DMS53 (cell line): ENCODE results near the gene PTPRJ.
"Not testable (repeated sequence)": the region's sequence is repeated elsewhere in the genome, so short reads cannot be mapped to it uniquely, and the experiment has no call there.

Experiments
- DNase-seq: peaks from one replicate; lab custom pipeline; 2025; lab: John Stamatoyannopoulos, UW

The PTPRJ gene

DNA sequence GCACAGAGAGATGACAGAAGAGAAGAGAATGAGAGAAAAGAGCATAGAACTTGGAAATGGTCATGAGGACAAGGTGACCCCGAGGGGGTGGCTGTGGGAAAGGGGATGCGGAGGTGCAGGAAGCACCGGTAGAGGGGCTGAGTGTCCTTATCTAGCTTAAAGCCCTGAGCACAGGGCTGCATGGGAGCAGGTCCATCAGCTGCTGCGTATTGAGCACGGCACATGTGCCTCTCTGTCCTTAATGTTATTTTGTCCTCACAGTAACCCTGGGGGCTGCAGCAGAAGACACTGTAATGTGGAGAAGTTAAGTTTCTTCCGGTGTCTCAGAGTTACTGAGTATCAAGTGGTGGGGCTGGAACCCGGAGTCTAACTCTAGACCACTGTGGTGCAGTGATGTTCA, 141.9 kb downstream of the PTPRJ start:
- no peak for DNase-seq

DNA sequence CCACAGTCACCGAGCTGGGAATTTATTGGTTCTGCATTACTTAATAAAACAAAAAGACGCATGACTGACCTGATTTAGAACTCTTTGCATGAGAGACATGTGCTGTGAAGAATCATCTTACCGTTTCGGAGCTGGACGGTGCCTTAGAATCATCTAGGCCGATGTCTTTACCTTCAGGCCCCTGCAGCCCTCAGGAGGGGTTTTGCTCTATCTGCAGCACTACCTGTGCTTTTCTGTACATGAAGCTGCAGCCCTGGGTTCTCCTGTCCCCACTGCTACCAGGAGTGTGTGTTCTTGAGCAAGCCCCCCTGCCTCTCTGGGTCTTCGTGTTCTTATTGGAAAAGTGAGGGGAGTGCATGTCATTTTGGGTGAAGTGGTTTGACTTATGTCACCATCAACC, 142.3 kb downstream of the PTPRJ start:
- DNase-seq, result no peak

DNA sequence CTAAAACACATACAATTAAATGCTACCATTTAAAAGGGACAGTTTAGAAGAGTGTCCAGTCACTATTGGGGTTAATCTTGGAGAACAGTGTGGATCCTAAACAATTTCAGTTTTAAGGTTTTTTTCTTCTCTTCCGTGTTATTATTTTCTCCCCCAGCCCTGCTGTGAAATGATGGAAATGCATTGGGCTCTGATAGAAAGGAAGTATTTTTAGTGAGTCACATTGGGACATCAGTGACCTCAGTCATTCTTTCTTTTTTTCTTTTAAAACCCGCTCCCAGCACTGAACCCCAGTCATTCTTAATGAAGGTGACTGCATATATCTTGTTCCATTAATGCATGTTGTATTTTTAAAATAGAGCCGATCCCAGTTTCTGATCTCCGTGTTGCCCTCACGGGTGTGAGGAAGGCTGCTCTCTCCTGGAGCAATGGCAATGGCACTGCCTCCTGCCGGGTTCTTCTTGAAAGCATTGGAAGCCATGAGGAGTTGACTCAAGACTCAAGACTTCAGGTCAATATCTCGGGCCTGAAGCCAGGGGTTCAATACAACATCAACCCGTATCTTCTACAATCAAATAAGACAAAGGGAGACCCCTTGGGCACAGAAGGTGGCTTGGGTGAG, 143.0 kb downstream of the PTPRJ start:
- no peak for DNase-seq

DNA sequence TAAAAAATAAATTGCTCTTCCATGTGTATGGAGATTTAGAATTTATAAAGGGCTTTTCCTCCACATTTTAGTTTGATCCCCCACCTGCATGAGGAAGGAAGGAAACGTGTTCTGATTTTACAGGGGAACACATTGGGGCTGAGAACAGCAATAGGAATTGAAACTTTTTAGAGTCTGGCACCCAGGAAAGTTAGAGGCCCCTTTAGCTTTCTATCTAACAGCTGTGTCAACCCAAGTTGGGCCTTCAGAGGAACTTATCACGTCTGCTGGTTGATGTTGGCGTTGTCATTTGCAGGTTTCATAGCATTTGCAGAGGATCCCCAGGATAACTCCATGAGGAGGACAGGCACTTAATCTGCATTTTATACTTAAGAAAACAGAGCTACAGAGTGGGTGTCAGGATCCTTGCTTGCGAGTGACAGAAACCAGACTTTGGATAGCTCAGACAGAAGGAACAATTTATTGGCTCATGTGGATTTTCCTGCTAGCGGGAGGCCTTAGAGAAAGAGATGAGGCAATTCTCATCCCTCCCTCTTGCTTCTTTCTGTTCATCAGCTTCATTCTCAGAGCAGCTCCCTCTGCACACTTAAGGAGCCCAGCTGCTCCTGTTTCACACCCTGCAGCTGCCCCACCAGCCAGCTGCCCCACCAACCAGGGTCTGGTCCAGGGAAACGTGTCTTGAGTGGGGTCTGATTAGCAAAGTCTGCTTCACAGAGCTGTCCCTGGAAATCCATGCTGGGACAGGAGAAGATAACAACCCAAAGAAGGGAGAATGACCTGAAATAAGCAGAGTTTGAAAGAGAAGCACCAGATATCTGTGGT, 143.8 kb downstream of the PTPRJ start:
- no peak for DNase-seq

DNA sequence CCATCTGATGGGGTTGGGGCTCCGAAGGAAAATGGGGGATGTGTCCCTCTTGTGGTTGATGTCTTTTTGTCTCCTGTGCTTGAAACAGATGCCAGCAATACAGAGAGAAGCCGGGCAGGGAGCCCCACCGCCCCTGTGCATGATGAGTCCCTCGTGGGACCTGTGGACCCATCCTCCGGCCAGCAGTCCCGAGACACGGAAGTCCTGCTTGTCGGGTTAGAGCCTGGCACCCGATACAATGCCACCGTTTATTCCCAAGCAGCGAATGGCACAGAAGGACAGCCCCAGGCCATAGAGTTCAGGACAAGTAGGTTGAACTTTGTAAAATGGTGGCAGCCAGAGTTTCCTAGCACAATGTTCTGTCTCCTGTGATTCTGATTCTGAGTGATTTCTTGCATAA, 144.5 kb downstream of the PTPRJ start:
- no peak for DNase-seq

DNA sequence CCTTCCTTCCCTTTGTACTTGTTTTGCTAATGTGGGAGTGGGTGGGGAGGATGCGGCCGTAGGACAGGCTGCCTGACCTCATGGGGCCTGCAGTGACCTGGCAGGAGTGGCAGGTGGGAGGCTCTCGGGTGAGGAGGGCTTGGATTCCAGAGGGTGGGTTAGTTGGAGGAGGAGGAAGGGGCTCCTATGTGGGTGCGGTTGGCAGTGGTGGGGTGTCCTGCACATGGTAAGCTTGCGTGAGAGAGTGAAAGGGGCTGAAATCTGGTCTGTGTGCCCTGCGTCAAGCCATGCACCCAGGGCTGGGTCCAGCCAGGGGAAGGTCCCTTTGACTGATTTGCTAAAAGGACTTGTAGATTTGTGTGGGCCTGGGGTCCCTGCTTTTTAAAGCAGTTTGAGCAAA, 145.5 kb downstream of the PTPRJ start:
- DNase-seq, result no peak

DNA sequence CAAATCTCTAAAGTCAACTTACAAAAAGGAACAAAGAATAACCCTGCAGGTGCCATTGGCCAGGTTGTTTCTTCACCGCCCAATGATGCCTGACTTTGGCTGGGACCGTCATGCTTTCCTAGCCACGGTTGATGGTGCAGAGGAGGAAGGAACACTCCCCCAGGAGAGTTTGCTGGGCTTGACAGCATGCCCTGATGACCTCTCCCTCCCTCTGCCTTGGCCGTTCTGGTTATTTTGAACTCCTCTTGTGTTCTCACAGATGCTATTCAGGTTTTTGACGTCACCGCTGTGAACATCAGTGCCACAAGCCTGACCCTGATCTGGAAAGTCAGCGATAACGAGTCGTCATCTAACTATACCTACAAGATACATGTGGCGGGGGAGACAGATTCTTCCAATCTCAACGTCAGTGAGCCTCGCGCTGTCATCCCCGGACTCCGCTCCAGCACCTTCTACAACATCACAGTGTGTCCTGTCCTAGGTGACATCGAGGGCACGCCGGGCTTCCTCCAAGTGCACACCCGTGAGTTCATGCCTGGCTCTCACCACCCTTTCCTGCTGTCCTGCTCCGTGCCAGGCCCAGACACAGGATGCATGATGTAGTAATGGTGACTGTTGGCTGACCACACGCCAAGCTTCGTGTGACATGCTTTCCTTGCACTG, 147.3 kb downstream of the PTPRJ start:
- DNase-seq, result no peak

DNA sequence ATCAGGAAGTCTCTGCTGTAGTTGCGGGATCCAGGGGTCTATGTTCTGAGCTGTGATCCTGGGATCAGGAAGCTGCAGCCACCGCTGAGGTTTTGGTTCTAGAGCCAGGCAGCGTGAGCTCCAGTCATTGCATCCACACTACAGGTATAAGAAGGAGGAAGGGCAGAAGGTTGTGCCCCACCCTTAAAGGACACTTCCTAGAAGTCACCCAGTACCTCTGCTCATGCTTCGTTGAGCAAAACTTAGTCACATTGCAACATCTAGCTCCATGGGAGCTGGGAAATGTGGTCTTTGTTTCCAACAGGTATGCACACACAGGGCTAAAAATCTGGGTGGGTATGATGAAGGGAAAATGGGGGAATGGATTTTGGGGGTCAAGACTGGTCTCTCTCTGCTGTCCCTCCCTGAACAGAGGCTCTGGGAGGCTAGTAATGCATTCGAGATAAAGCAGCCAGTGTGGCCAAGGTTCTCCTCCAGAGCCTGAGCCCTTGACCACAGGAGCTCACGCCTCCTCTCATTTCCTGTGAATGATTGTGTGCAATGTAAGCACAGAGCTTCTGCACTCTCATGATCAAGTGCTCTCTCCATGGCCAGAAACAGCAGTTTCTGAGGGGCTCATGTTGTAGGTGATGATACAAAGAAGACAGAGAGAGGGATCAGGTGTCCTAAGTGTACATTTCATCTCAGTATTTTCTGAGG, 149.5 kb downstream of the PTPRJ start:
- DNase-seq, result no peak

DNA sequence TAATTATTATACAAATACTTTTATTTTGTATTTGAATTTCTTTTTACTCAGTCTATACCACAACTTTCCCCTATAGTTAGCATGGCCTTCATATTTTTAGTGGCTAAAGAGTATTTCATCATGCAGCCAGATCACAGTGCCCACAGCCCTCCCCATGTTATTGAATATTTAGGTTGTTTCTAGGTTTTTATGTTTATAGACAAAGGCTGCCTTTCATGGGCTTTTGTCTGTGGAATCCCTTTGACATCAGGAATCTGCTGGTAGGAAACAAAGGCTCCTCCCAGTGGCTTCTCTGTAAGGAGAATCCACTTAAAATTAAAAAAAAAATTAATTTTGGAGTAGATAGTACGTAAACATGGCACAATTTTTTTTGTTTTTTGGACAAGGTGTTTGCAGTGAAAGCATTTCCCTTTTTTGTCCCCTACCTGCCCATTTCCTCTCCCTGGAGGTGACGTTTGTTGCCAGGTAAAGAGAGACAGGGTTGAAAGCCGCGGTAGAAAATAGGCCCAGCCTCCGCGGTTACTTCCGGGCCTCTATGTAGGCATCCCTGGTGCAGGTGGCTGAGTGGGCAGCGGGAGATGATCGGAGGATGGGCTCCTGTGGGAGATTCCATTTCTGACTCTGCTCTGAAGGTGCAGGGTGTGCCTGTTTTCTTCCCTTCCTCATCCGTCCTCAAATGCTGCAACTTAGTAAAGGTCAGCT, 154.0 kb downstream of the PTPRJ start:
- DNase-seq, result no peak

DNA sequence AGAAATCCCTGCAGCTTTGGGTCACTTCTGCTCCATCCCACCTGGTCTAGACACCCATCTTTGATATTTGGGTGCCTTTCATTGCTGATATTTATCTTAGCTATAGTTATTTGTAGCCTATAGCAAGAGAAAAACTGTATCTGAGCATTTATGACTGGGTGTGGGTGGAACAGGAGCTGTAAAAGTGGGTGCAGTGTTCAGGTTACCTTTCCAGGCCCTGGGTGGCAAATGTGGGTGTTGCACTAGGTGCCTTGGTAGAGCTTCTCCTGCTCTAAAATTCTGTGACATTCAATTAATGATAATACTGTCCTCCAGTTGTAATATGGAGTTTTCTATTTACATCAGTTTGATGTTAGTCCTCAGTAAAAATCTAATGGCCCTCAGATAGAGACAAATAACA, 157.9 kb downstream of the PTPRJ start:
- no peak for DNase-seq

DNA sequence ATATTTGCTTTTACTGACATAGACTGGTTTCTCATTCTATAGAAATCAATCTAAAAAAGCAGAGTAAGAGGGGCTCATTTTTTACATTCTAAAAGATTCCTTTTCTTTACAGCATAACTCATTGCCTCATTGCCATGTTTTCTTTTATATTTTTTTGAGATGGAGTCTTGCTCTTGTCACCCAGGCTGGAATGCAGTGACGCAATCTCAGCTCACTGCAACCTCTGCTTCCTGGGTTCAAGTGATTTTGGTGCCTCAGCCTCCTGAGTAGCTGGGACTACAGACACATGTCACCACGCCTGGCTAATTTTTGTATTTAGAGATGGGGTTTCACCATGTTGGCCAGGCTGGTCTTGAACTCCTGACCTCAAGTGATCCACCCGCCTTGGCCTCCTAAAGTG, 159.5 kb downstream of the PTPRJ start:
- not testable (repeated sequence) for DNase-seq

DNA sequence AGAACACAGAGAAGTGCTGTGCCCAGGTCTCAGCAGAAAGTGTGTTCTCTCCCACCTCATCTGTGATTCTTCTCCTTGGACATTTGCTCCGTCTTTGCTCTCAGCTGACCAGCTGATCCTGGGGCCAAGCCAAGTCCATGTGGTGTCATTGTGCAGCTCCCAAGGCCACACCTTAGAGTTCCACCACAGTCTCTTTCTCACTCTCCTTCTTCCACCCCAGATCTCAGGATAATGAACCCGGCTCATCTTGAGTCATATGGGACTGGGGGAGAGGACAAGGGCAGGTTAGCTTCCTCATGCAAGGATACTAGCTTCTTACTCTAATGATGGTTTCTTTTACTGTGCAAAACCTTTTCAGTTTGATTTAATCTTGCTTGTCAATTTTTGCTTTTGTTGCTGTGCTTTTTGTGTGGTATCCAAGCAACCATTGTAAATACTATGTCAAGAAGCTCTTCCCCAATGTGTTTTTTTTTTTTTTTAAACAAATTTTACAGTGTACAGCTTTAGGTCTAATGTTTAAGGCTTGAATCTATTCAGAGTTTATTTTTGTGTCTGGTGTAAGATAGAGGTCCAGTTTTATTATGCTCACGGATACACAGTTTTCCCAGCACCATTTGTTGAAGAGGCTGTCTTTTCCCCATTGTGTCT, 161.2 kb downstream of the PTPRJ start:
- peak; percentile 35 for DNase-seq

DNA sequence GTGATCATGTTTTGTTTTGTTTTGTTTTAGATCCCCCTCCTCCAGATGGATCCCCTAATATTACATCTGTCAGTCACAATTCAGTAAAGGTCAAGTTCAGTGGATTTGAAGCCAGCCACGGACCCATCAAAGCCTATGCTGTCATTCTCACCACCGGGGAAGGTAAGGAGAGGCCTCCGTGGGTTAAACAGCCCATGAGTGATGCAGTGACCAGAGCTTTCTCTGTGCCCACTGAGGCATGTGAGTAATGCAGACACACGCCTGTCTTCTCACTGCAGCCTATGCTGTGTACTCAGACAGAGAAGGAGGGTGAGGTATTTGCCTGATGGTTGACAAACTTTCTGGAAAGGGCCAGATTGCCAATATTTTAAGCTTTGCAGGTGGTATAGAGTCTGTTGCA, 162.5 kb downstream of the PTPRJ start:
- no peak for DNase-seq

DNA sequence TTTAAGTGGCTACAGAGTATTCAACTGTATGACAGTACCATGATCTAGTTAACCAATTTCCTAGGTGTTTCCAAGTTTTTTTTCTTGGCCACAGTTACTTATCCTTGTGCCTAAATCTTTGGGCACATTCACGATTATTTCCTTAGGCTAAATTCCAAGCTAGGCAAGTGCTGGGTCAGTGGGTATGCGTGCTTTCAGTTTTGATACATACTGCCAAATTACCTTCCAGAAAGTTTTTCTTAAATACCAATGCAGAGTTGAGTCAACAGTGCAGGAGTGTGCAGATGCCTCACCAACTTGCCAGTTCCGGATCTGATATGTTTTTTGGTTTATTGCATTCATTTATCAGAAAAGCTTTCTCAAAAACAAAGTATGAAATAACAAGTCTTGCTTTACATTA, 168.4 kb downstream of the PTPRJ start:
- no peak for DNase-seq

DNA sequence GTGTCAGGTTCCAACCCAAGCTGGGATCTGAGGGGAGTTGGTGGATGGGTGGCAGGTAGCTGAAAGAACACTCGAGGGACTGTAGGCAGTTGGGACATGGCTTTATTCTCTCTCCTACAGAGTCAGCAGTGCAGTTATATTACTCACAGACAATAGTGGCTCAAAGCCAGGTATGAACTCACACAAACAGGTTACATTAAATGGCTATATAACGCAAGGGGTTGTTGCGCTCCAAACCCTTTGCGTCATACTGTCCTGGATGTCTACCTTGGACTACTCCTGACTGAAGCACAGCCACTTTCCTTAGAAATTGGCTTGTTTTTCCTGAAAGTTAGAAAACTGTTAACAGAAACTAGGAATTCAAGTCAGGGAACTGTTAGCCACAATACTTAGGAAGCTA, 169.9 kb downstream of the PTPRJ start:
- DNase-seq, result no peak

DNA sequence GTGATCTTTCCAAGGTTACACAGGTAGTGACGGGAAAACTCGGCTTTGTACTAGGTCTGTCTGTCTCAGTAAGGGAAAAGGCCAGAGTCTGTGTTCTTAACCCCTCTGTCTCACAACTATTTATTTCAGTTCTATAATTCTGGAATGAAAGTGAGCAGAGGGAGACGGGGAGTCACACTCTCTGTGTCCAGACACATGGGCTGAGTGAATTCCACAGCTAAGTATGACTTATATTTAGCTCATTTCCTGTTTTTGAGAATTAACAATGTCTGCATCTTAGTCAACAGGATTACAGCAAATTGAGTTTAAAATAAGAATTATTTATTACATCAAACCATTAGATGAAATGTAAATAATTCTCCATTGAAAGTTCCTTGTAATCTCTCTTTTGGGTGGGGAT, 173.8 kb downstream of the PTPRJ start:
- DNase-seq, result no peak

DNA sequence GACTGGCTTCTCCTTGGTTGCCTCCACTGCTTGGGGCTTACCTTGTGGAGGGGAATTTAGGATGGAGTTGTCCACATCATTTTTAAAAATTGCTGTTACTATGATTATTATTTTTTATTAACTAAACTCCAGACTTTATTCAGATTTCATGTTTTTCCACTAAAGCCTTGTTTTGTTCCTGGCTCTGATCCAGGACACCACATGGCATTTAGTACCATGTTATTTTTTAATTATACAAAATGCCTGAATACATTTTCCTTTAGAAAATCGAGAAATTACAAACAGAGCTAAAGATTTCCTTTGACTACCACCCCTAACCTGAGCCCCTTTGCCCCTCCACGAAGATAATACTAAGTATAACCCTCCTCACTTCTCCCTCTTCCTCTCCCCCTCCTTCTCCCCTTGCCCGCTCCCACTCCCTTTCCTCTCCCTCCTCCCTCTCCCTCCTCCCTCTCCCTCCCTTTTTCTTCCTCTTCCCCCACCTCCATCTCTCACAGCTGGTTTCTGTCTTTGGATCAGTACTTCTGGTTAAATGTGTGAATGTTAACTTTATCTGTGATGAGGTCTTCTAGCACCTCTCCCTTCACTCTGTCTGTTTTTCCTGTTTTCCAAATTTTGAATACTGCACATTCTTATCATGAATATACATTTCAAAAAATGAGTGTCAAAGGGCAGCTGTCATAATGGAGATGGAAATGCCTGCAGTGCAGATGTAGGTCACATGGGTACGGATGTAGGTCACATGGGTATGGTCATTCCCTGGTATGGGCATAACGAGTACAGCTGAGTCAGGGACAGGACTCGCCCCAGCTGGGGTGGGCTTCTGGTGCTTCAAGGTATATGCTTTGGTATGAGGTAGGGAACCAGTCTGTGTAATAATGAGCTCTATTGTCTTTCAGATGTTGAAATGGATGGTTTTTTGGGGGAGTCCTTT, 181.9 kb downstream of the PTPRJ start:
- no peak for DNase-seq

DNA sequence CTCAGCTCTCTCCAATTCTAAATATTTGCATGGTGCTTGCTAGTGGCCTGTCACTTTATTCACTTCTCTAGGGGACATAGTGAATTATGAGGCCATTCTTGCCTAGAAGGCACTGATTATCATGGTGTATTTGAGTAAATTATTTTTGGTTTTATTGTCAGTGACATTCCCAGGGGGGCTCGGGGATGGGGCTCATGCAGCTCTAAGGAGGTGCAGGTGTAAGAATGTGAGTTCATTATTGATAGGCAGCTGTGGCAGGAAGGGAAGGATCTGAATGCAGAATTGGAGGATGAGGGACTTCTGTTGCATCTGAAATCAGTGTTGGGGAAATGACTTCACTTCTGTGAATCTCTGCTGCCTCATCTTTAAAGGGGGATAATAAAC, 182.5 kb downstream of the PTPRJ start:
- no peak for DNase-seq

DNA sequence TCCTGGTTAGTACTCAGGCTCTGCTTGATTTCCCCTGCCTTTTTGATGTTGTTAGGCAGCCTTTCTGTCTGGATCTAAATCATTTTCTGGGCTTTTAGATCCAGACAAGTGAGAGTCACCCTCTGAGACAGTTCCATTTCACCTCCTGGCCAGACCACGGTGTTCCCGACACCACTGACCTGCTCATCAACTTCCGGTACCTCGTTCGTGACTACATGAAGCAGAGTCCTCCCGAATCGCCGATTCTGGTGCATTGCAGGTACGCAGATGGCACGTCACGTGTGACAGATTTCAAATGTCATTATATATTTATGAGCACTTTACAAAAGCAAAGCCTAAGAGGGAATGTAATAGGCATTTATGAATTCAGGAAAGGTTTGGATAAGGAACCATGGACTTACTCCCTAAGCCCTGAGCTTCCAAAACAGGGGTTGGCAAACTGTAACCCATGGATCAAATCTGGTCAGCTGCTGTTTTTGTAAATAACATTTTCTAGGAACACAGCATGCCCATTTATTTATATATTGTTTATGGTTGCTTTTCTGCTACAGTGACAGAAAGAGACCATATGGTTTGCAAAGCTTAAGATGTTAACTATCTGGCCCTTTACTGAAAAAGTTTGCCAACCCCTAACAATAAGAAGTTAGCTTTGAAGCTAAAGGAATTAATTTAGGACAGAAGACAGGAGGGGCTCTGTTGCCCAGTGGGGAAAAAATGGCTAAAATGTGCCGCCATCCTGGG, 183.2 kb downstream of the PTPRJ start:
- no peak for DNase-seq

DNA sequence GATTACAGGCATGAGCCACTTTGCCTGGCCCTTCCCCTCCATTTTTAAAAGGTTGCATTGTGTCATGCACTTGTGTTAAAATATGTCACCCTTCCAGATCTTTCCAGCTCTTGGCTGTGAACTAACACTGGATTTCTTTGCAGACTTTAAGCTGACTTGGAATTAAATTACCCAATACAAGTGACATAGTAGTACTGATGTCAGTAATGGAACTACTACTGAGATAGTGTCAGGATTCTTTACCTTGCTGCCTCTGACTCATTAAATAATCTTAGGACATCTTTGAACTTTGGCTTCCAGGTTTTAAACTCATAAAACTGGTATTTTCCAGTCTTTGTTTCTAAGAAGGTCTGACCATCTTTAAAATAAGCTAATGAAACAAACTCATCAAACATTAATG, 184.5 kb downstream of the PTPRJ start:
- no peak for DNase-seq
